KOPT-K1 (cell line): ENCODE data around the gene LPIN3.

Experiments used
- H3K27ac ChIP-seq: fragments of 200-600 bp; sonication (generic); 2 replicates; pipeline ENCODE4 v1.5.1; 2016; ENCODE audit warnings: antibody characterized with exemption, mild to moderate bottlenecking, low read depth, low read length; ENCODE audit not compliant: poor library complexity, severe bottlenecking
- H3K36me3 ChIP-seq: fragments of 200-600 bp; sonication (generic); 2 replicates; pipeline ENCODE4 v1.5.1; 2017; ENCODE audit warnings: antibody characterized with exemption, mild to moderate bottlenecking, low read length, moderate library complexity; ENCODE audit not compliant: insufficient read depth
- H3K9me3 ChIP-seq: fragments of 200-600 bp; sonication (generic); 2 replicates; pipeline ENCODE4 v1.5.1; 2017; ENCODE audit warnings: antibody characterized with exemption, low read length, mild to moderate bottlenecking; ENCODE audit not compliant: insufficient read depth, poor library complexity, severe bottlenecking

LPIN3 gene

GRCh38 chr20:41353530-41353929 is 12.9 kb downstream of the LPIN3 start:
- Histone ChIP-seq H3K9me3 (no peaks in the 10 kb centered on the region), H3K36me3 (no peaks in the 10 kb centered on the region), H3K27ac (no peak overlapping the region)

GRCh38 chr20:41355192-41355591 is 14.6 kb downstream of the LPIN3 start:
- Histone ChIP-seq H3K27ac (no peak overlapping the region), H3K9me3 (no peaks in the 10 kb centered on the region), H3K36me3 (no peaks in the 10 kb centered on the region)

GRCh38 chr20:41355598-41356203 is 15.1 kb downstream of the LPIN3 start:
- no peaks in the 10 kb centered on the region for H3K9me3 ChIP-seq
- no peak overlapping the region for H3K27ac ChIP-seq
- no peaks in the 10 kb centered on the region for H3K36me3 ChIP-seq

GRCh38 chr20:41356951-41357350 is 16.3 kb downstream of the LPIN3 start:
- Histone ChIP-seq H3K9me3 (no peaks in the 10 kb centered on the region), H3K27ac (no peak overlapping the region), H3K36me3 (no peaks in the 10 kb centered on the region)

DNA sequence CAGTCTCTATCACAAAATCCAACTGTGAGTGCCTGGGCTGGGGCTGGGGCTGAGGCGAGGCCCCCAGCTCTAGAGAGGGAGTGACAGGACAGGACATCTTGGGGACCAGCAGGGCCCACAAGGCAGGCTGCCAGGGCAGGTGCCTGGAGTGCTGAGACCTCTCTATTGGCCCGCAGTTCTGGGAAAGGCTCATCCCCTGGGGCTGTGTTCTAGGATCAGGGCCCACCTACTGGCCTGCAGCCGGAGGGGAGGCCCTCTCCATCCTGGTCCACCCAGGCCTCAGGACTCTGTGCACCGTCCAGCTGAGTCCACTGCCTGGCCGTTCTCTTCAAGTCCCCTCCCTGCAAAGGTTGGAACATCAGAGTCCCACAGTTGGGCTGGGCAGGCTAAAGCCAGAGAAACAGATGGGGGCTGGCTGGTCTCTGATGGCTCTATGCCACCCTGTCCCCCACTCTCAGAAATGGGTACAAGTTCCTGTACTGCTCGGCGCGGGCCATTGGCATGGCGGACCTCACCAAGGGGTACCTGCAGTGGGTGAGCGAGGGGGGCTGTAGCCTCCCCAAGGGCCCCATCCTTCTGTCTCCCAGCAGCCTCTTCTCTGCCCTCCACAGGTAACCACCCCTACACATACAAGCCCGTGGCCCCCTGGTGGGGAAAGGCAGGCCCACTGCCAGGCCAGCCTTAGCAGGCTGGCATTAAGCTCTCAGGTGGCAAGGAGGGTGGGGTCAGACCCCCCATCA is 17.0 kb downstream of the LPIN3 start:
- H3K36me3 ChIP-seq = no peaks in the 10 kb centered on the region
- H3K9me3 ChIP-seq = no peaks in the 10 kb centered on the region
- no peak overlapping the region for H3K27ac ChIP-seq

GRCh38 chr20:41358230-41358629 is 17.6 kb downstream of the LPIN3 start:
- Histone ChIP-seq H3K27ac (no peak overlapping the region), H3K36me3 (no peaks in the 10 kb centered on the region), H3K9me3 (no peaks in the 10 kb centered on the region)

DNA sequence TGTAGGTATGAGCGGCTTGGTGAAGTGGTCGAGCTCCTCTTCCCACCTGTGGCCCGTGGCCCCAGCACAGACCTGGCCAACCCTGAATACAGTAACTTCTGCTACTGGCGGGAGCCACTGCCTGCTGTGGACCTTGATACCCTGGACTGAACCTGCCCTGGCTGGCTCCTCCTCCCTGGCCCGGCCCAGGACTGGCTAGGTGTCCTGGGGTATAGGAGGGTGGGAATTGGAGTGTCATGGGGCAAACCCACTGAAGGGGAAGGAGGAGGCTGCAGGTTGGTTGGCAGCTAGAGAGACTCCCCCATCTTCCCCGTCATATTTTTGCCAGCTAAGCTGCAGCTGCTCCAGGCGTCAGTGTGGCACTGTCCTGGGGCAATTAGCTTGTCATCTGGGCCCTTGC is 18.1 kb downstream of the LPIN3 start:
- no peaks in the 10 kb centered on the region for H3K36me3 ChIP-seq
- no peaks in the 10 kb centered on the region for H3K9me3 ChIP-seq
- no peak overlapping the region for H3K27ac ChIP-seq

- Histone ChIP-seq H3K27ac (no peak overlapping the region), H3K9me3 (no peaks in the 10 kb centered on the region), H3K36me3 (no peaks in the 10 kb centered on the region)
Measured at GRCh38 chr20:41359541-41360011, 19.0 kb downstream of the LPIN3 start.

DNA sequence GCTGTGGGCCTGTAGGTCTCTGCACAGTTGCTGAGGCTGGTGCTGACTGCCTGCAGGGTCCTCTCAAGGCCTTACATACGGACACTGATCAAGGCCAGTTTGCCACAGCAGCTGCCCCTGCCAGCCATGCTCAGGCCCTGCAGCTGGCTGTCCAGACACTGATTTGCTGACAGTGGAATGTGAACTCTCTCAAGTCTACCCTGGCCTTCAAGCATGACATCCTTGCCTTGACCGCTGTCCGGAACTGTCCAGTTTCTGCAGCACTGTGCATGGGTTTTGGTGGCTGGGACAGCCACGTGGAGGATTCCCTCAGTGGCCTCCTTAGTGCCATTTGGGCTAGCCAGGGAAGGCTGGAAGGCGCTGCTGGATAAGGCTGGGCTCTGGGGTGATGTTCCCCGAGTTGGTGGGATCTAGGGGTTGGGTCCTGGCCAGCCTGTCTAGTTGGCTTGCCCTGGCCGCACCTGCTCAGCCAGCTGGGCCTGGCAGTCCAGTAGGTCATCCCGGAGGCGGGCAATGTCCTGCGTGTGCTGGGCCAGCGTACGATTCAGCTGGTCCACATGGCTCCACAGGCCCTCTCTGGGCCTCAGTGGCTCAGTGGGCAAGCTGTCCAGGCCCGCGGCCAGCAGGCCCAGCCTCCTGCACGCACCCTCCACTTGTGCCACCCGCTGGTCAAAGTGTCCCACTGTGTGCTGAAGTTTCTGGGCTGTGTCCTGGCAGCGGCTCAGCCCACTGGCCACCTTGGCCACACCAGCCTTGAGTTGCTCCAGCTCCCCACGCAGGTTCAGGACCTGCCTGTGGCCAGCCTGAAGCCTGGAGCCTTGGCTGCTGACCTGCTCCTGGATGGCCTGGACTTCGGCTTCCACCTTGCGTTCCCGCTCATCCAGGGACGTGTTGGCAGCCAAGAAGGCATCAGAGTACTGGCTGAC is 20.5 kb downstream of the LPIN3 start:
- H3K36me3 ChIP-seq = no peaks in the 10 kb centered on the region
- no peaks in the 10 kb centered on the region for H3K9me3 ChIP-seq
- H3K27ac ChIP-seq = no peak overlapping the region

DNA sequence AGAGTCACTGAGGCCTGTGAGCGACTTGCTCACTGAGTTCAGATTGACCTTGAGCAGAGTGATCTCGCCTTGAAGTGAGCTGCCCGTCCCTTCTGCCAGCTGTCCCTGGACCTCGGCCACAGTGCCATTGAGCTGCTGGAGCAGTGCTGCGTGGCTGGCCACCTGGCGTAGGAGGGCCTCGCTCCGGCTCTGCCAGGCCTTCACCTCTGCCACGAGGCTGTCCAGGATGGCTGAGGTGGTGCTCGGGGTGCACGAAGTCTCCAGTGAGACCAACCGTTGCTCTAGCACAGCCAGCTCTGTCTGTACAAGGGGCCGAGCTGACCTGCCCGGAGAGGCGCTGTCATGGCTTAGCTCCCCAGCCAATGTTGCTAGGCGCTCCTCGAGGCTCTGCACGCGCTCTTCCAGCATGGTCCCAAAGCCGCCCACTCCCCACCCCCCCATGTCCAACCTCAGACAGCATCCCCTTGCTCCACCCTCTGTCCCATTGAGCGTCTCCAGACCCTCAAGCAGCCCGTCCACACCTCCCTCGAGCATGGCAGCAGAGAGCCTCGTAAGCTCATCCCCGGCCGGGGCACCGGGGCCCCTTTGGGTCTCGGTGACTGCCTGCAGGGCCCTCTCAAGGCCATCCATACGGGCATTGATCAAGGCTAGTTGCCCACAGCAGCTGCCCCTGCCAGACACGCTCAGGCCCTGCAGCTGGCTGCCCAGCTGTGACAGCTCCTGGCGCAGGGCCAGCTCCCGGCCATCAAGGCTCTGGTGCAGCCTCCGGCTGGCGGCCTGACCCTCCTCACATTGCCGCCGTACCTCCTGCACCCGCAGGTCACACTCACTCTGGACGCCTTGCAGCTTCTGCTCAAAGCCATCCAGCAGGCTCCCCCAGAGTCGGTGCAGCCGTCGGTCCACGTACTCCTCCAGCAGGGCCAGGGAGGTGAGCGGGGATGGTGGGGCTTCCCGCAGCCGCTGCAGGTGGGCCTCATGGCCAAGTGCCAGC is 21.4 kb downstream of the LPIN3 start:
- no peaks in the 10 kb centered on the region for H3K9me3 ChIP-seq
- no peak overlapping the region for H3K27ac ChIP-seq
- no peaks in the 10 kb centered on the region for H3K36me3 ChIP-seq

- Histone ChIP-seq H3K9me3 (no peaks in the 10 kb centered on the region), H3K36me3 (no peaks in the 10 kb centered on the region), H3K27ac (no peak overlapping the region)
Measured at GRCh38 chr20:41362748-41363140, 22.1 kb downstream of the LPIN3 start.

DNA sequence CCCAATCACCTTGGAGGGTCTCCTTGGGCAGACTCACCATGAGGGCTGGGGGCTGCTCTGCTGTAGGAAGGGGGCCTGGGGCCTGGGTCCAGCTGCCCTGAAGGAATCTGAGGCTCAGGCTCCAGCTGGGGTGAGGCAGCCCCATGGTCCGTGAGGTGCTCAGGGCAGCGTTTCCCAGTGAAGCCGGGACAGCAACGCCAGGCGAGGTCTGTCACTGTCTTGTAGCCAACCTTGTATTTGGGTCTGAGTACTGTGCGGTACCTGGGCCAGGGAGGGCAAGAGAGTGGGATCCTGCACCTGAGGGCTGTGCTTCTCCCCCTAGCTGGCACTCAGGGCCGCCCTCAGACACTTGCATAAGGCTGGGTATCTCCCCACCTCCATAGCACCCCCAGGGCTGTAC is 23.0 kb downstream of the LPIN3 start:
- H3K9me3 ChIP-seq = no peaks in the 10 kb centered on the region
- no peaks in the 10 kb centered on the region for H3K36me3 ChIP-seq
- no peak overlapping the region for H3K27ac ChIP-seq

DNA sequence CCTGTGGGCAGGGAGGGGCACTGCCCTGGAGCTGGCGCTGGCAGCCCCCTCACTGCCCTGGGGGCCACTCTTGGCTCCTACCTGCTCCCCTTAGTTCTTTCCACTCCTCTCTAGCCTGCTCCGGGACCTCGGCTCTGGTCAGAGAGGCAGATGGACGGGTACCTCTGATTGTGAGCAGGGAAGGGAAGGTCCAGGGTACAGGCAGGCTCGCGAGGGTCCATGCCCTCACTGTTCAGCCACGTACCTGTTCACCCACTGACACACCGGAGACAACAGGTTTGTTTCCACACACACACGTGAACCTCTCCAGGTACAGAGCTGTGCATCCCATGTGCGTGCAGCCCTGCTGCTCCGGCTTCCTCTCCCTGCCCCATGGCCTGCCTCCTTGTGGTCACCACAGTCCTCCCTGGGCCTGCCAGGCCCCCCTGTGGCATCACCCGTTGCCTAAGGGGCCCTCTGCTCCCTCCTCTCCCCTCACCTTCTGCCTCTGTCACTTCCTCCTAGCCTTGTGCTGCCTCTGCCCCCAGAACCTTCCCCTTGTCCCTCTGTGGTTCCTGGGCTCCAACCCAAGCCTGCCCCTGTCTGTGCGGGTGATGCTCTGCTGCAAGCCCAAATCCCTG is 23.7 kb downstream of the LPIN3 start:
- Histone ChIP-seq H3K9me3 (no peaks in the 10 kb centered on the region), H3K27ac (no peak overlapping the region), H3K36me3 (no peaks in the 10 kb centered on the region)
